ENCODE results near the gene AFF3. TPM values are rescaled to one million over a fixed set of nuclear protein-coding genes. Genes with fewer than 3 reads are reported as not detected.
"Not testable (repeated sequence)": the region's sequence is repeated elsewhere in the genome, so short reads cannot be mapped to it uniquely, and the experiment has no call there.

AFF3 gene
- total and polyA plus RNA-seq, 5 donors, result 4.0 to 22.0 (median 17.8) TPM

GRCh38 chr2:100125626-100126025 is 16.8 kb downstream of the AFF3 start:
- H3K27ac ChIP-seq (ENCODE audit: low read length), result no peak overlapping the region
- WGBS, result 51% methylated on average over 2 of the region's 2 CpGs
- H3K9me3 ChIP-seq (ENCODE audit: control insufficient read depth, low read length), result no peaks in the 10 kb centered on the region
- no peak overlapping the region for H3K4me3 ChIP-seq (ENCODE audit: low read length)
- ATAC-seq (no peak), DNase-seq (no peak)
- intact Hi-C loops (cut with DNase I), result no loop called here
- no peaks in the 10 kb centered on the region for H3K27me3 ChIP-seq (ENCODE audit: control insufficient read depth, insufficient read depth)
- H3K4me1 ChIP-seq (ENCODE audit: control insufficient read depth, insufficient read depth, low read length), result no peaks in the 10 kb centered on the region

GRCh38 chr2:100124761-100125160 is 17.6 kb downstream of the AFF3 start:
- Histone ChIP-seq H3K27me3 (ENCODE audit: control insufficient read depth, insufficient read depth) (no peaks in the 10 kb centered on the region), H3K4me1 (ENCODE audit: control insufficient read depth, insufficient read depth, low read length) (no peaks in the 10 kb centered on the region), H3K4me3 (ENCODE audit: low read length) (no peak overlapping the region), H3K27ac (ENCODE audit: low read length) (no peak overlapping the region), H3K9me3 (ENCODE audit: control insufficient read depth, low read length) (no peaks in the 10 kb centered on the region)
- intact Hi-C loops (cut with DNase I), result no loop called here
- no peak for DNase-seq
- WGBS, result 80% methylated on average over 1 of the region's 1 CpG
- ATAC-seq, result no peak

DNA sequence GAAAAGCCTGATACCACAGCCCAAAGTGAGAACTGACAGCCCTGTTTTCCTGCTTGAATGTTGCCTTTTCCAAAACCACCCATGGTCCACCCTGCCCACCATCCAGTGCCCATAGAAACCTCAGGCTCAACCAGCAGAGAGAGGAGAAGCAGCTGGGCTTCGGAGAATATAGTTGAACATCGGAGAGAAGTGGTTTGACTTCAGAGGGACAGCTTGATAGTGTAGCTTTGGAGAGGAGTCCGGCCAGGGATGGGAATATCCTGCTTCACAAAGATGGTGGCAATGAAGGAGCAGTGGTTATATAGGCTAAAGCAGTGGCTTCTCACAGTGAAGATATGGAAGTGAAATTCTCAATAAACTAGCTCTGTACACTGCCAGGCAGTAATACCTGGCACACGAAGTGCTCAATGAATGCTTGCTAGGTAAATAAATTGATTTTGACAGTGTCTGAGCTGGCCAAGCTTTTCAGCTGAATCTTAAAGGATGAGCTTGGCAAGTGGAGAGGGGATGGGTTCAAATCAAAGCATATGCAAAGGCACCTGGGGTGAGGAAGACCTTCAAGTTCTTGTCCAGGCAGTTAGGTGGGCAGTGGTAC is 21.2 kb downstream of the AFF3 start:
- intact Hi-C loops (cut with DNase I), result no loop called here
- ATAC-seq (no peak), DNase-seq (no peak)
- 90% methylated on average over 4 of the region's 4 CpGs for WGBS
- Histone ChIP-seq H3K9me3 (ENCODE audit: control insufficient read depth, low read length) (no peaks in the 10 kb centered on the region), H3K4me3 (ENCODE audit: low read length) (no peak overlapping the region), H3K27me3 (ENCODE audit: control insufficient read depth, insufficient read depth) (no peaks in the 10 kb centered on the region), H3K4me1 (ENCODE audit: control insufficient read depth, insufficient read depth, low read length) (no peaks in the 10 kb centered on the region), H3K27ac (ENCODE audit: low read length) (no peak overlapping the region)

DNA sequence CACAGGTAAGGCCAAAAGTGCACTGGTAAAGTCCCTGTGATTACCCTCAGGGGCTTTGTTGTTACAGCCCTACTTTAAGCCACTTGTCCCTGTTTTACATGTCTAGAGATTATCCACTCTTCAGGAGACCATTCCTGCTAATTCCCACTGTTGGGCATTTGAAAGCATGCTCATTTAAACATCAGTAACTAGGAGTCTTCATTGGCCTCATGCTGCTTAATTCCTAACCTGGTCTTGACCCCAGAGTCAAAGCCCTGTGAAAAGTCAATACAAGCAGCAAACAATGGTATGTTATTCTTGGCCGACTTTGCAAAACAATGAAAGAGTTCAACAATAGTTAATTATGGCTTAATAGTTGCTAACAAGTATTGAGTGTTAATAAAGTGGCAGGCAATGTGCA is 23.2 kb downstream of the AFF3 start:
- Histone ChIP-seq H3K4me1 (ENCODE audit: control insufficient read depth, insufficient read depth, low read length) (no peaks in the 10 kb centered on the region), H3K9me3 (ENCODE audit: control insufficient read depth, low read length) (no peaks in the 10 kb centered on the region), H3K27me3 (ENCODE audit: control insufficient read depth, insufficient read depth) (no peaks in the 10 kb centered on the region), H3K4me3 (ENCODE audit: low read length) (no peak overlapping the region), H3K27ac (ENCODE audit: low read length) (no peak overlapping the region)
- WGBS, result 43% methylated on average over 1 of the region's 1 CpG
- DNase-seq (no peak), ATAC-seq (no peak)
- intact Hi-C loops (cut with DNase I), result no loop called here

- Histone ChIP-seq H3K4me1 (ENCODE audit: control insufficient read depth, insufficient read depth, low read length) (no peaks in the 10 kb centered on the region), H3K4me3 (ENCODE audit: low read length) (no peak overlapping the region), H3K9me3 (ENCODE audit: control insufficient read depth, low read length) (no peaks in the 10 kb centered on the region), H3K27ac (ENCODE audit: low read length) (no peak overlapping the region), H3K27me3 (ENCODE audit: control insufficient read depth, insufficient read depth) (no peaks in the 10 kb centered on the region)
- intact Hi-C loops (cut with DNase I), result no loop called here
- 75% methylated on average over 2 of the region's 2 CpGs for WGBS
- no peak for ATAC-seq
- no peak for DNase-seq
These were observed 28.4 kb downstream of the AFF3 start for GRCh38 chr2:100113990-100114433.

DNA sequence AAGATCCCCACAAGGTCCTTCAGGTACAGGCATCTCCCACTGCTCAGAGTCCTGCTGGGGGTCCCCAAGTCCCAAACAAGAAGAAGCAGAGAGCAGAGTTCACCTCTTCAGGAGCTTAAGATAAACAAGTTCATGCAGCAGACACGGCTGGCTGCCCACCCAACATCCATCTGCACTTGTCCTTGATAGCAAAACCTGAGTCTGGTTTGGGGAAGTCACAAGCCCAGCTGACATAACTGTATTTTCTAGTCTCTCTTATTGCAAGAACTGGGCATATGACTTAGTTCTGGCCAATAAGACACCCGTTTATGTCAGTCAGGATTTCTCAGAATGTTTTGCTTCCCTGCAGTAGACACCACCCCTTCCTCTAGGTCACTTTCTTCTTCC is 31.8 kb downstream of the AFF3 start:
- DNase-seq (no peak), ATAC-seq (no peak)
- Histone ChIP-seq H3K27ac (ENCODE audit: low read length) (no peak overlapping the region), H3K9me3 (ENCODE audit: control insufficient read depth, low read length) (no peaks in the 10 kb centered on the region), H3K4me1 (ENCODE audit: control insufficient read depth, insufficient read depth, low read length) (no peaks in the 10 kb centered on the region), H3K27me3 (ENCODE audit: control insufficient read depth, insufficient read depth) (no peaks in the 10 kb centered on the region), H3K4me3 (ENCODE audit: low read length) (no peak overlapping the region)
- WGBS, result 66% methylated on average over 2 of the region's 2 CpGs
- intact Hi-C loops (cut with DNase I), result no loop called here

- Histone ChIP-seq H3K27me3 (ENCODE audit: control insufficient read depth, insufficient read depth) (no peaks in the 10 kb centered on the region), H3K9me3 (ENCODE audit: control insufficient read depth, low read length) (no peaks in the 10 kb centered on the region), H3K4me1 (ENCODE audit: control insufficient read depth, insufficient read depth, low read length) (no peaks in the 10 kb centered on the region), H3K4me3 (ENCODE audit: low read length) (no peak overlapping the region), H3K27ac (ENCODE audit: low read length) (no peak overlapping the region)
- intact Hi-C loops (cut with DNase I), result no loop called here
- WGBS, result 78% methylated on average over 6 of the region's 6 CpGs
- ATAC-seq (no peak), DNase-seq (no peak)
These were observed 32.3 kb downstream of the AFF3 start for GRCh38 chr2:100109986-100110613.

DNA sequence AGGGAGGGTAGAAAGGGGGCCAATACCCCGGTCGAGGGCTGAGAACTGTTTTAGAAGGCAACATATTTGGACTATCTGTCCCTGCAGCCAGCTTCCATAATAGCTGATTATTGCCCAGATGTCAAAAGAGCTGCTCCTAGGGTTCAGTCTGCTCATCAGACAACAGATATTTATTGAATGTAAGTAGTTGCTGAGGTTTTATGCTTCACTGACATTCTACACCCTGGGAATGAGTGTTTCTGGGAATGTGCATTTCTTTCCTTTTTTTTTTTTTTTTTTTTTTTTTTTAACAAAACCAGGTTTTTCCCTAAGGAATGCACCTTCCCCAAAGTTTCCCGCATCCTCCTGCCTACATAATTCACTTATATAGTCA is 33.8 kb downstream of the AFF3 start:
- H3K9me3 ChIP-seq (ENCODE audit: control insufficient read depth, low read length); H3K4me1 ChIP-seq (ENCODE audit: control insufficient read depth, insufficient read depth, low read length); intact Hi-C loops (cut with DNase I); H3K27ac ChIP-seq (ENCODE audit: low read length); ATAC-seq; DNase-seq; H3K4me3 ChIP-seq (ENCODE audit: low read length); H3K27me3 ChIP-seq (ENCODE audit: control insufficient read depth, insufficient read depth): not testable (repeated sequence)
- WGBS, result 74% methylated on average over 3 of the region's 3 CpGs

DNA sequence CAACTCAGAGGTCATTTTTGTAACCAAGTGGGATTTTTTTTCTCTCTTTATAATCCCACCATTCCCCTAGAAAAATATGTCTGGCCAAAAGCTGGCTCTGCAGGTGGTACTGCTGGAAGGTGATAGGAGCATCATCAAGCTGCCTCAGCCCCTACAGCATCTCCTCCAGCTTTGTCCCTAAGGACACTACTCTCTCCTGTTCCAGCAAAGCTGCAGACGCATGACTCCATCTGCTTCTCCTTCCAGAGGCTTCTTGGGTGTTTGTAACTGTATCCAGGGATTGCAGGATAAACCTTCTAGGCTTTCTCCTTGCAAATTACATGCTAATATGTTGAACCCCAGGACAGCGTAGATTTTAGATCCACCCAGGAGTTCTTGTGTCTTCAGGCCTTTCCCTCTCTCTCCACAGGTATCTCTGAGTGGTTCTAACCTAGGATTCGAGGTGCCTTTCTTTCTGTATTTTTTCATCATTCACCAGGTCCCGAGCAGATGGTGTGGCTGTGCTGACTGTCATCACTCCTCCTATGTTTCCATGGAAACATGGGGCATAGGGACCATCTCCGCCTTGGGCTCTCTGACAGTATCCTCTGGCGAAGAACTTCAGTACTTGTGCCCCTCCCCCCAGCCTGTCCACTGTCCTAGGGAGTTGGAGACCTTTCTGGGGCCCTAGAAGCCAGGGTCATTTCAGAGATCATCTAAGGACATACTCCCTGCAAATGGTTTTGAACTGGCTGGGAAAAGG is 34.3 kb downstream of the AFF3 start:
- no peak for ATAC-seq
- intact Hi-C loops (cut with DNase I), result no loop called here
- Histone ChIP-seq H3K4me3 (ENCODE audit: low read length) (no peak overlapping the region), H3K27ac (ENCODE audit: low read length) (no peak overlapping the region), H3K27me3 (ENCODE audit: control insufficient read depth, insufficient read depth) (no peaks in the 10 kb centered on the region), H3K9me3 (ENCODE audit: control insufficient read depth, low read length) (no peaks in the 10 kb centered on the region), H3K4me1 (ENCODE audit: control insufficient read depth, insufficient read depth, low read length) (no peaks in the 10 kb centered on the region)
- peak in 1 of 3 donors; percentile 14 for DNase-seq
- 90% methylated on average over 6 of the region's 6 CpGs for WGBS

GRCh38 chr2:100107440-100107839 is 35.0 kb downstream of the AFF3 start:
- ATAC-seq (no peak), DNase-seq (no peak)
- H3K4me1 ChIP-seq (ENCODE audit: control insufficient read depth, insufficient read depth, low read length), result no peaks in the 10 kb centered on the region
- no peak overlapping the region for H3K4me3 ChIP-seq (ENCODE audit: low read length)
- WGBS, result 79% methylated on average over 1 of the region's 1 CpG
- H3K27me3 ChIP-seq (ENCODE audit: control insufficient read depth, insufficient read depth), result no peaks in the 10 kb centered on the region
- intact Hi-C loops (cut with DNase I), result no loop called here
- H3K27ac ChIP-seq (ENCODE audit: low read length), result no peak overlapping the region
- no peaks in the 10 kb centered on the region for H3K9me3 ChIP-seq (ENCODE audit: control insufficient read depth, low read length)

DNA sequence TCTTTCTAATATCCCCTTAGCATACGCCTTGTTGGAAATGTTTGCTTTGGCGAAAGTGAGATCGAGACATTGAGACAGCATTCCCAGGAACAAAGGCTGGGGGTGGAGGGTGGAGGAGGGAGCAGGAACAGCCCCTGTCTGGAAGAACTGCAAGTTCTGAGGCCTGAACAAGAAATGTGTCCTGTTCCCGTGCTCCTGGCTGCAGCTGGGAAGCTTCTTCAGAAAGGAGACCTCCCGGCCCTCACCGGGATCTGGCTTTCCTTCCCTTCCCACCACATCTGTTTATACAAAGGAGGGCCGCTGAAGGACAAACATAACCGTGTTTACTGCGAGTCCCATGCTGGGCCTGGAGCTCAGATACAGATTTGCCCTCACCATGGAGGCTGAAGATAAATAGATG is 35.9 kb downstream of the AFF3 start:
- WGBS, result 52% methylated on average over 9 of the region's 9 CpGs
- DNase-seq (peak in 2 of 3 donors; percentile 33 to 59), ATAC-seq (peak in 1 of 2 donors; percentile 56)
- H3K4me1 ChIP-seq (ENCODE audit: control insufficient read depth, insufficient read depth, low read length), result no peaks in the 10 kb centered on the region
- intact Hi-C loops (cut with DNase I), result no loop called here
- no peaks in the 10 kb centered on the region for H3K9me3 ChIP-seq (ENCODE audit: control insufficient read depth, low read length)
- no peak overlapping the region for H3K27ac ChIP-seq (ENCODE audit: low read length)
- H3K4me3 ChIP-seq (ENCODE audit: low read length), result no peak overlapping the region
- no peaks in the 10 kb centered on the region for H3K27me3 ChIP-seq (ENCODE audit: control insufficient read depth, insufficient read depth)

Data from right cardiac atrium (tissue), 5 donors.